Measurements from ENCODE around the gene CCNL2. TPM values are rescaled to one million over a fixed set of nuclear protein-coding genes. Genes with fewer than 3 reads are reported as not detected.

Gene CCNL2
- total RNA-seq, 1 experiment from 2014 or later = 173 TPM

- Histone ChIP-seq H3K4me2 (ENCODE audit: insufficient read depth, insufficient read length, low read length) (peak overlapping the region; percentile 62), H3K23ac (ENCODE audit: insufficient read length, low read depth, low read length) (no peak overlapping the region), H3K18ac (ENCODE audit: insufficient read length, low read depth, low read length) (no peak overlapping the region), H2BK5ac (ENCODE audit: insufficient read length, low read length) (no peak overlapping the region), H3K27me3 (ENCODE audit: insufficient read depth, low read length) (peaks cover 4% of the 10 kb centered on the region; the same call in 1 of the 2 replicates), H3K23me2 (ENCODE audit: insufficient read length, low read depth, low read length, poor library complexity, severe bottlenecking) (peaks cover 7% of the 10 kb centered on the region), H2BK15ac (ENCODE audit: low read depth, low read length) (no peak overlapping the region), H4K8ac (replicated peaks; ENCODE audit: insufficient read length, low read depth, low read length) (no peak overlapping the region), H2BK120ac (ENCODE audit: low read depth, low read length, poor library complexity, severe bottlenecking) (no peak overlapping the region), H3K4ac (ENCODE audit: low read depth, low read length) (no peak overlapping the region), H3K27ac (ENCODE audit: insufficient read length, low read depth, low read length) (no peak overlapping the region), H3K9me3 (ENCODE audit: control insufficient read depth, low read depth, low read length) (no peaks in the 10 kb centered on the region), H2AFZ (ENCODE audit: low read length) (no peak overlapping the region), H2BK20ac (ENCODE audit: low read depth, low read length, poor library complexity, severe bottlenecking) (no peak overlapping the region), H3K79me2 (ENCODE audit: insufficient read depth, low read length) (no peaks in the 10 kb centered on the region), H4K91ac (ENCODE audit: insufficient read length, low read depth, low read length) (no peak overlapping the region), H3K14ac (ENCODE audit: insufficient read depth, low read length) (no peak overlapping the region), H4K5ac (ENCODE audit: insufficient read length, low read depth, low read length) (no peak overlapping the region), H3K56ac (ENCODE audit: insufficient read length, low read depth, low read length) (no peak overlapping the region), H4K20me1 (ENCODE audit: control insufficient read depth, insufficient read depth, insufficient read length) (no peaks in the 10 kb centered on the region), H3K9ac (ENCODE audit: extremely low read depth, insufficient read length, low read length) (no peak overlapping the region), H2AK5ac (ENCODE audit: insufficient read length, low read length) (no peak overlapping the region), H3K79me1 (ENCODE audit: insufficient read depth, low read depth, low read length, poor library complexity, severe bottlenecking) (no peaks in the 10 kb centered on the region), H3K4me1 (ENCODE audit: insufficient read depth, low read length) (no peaks in the 10 kb centered on the region; the same call in 1 of the 2 replicates), H3T11ph (ENCODE audit: low read length) (no peak overlapping the region), H2BK12ac (ENCODE audit: insufficient read length, low read depth, low read length) (no peak overlapping the region)
- no peak for TF ChIP-seq CTCF (conservative IDR thresholded peaks at IDR 0.05)
- Mint-ChIP-seq H3K27ac (no peak overlapping the region), H3K9me3 (no peaks in the 10 kb centered on the region), H3K4me3 (no peak overlapping the region), H3K27me3 (ENCODE audit: low read depth) (peaks cover 37% of the 10 kb centered on the region), H3K36me3 (ENCODE audit: insufficient read depth in 1 of 3, low read depth in 3 of 3) (peaks cover 0 to 8% (median 2%) of the 10 kb centered on the region in 3 experiments; a peak in 1 of 7 replicates), H3K4me1 (peaks cover 27 to 52% of the 10 kb centered on the region in 2 experiments)
- no CpG with 5 or more reads among the region's 52 CpGs for WGBS (ENCODE audit: extremely low coverage, insufficient read length, low lambda C conversion rate)
- DNase-seq = no peak
Measured at GRCh38 chr1:1355416-1355815, 43.7 kb downstream of the CCNL2 start.
